ENCODE results near the gene SH3BGRL.

DNA sequence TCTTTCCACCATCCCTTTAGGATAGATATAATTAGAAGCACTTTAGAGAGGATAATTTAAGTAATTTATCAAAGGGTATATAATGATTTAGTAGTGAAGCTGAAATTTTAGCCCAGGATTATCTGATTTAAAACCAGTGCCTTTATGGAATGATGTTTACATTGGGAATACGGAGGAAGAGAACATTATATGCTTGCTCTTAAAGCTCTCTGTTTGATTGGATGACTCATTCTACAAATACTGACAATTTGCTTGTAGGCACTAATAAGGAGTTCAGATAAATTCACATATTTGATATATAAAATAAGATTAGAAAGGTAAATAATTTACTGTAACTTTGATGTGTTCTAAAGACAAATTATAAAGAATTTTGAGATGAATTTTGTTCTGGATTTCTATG, 84.7 kb downstream of the SH3BGRL start:
- TF ChIP-seq SIN3A (IDR thresholded peaks at IDR 0.05; ENCODE audit: low read depth) = no peak
- TF ChIP-seq EZH2 (IDR thresholded peaks at IDR 0.05) = no peak
- TF ChIP-seq, protein P1, sequence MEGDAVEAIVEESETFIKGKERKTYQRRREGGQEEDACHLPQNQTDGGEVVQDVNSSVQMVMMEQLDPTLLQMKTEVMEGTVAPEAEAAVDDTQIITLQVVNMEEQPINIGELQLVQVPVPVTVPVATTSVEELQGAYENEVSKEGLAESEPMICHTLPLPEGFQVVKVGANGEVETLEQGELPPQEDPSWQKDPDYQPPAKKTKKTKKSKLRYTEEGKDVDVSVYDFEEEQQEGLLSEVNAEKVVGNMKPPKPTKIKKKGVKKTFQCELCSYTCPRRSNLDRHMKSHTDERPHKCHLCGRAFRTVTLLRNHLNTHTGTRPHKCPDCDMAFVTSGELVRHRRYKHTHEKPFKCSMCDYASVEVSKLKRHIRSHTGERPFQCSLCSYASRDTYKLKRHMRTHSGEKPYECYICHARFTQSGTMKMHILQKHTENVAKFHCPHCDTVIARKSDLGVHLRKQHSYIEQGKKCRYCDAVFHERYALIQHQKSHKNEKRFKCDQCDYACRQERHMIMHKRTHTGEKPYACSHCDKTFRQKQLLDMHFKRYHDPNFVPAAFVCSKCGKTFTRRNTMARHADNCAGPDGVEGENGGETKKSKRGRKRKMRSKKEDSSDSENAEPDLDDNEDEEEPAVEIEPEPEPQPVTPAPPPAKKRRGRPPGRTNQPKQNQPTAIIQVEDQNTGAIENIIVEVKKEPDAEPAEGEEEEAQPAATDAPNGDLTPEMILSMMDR (IDR thresholded peaks at IDR 0.05 in 2 of 3, conservative IDR thresholded peaks at IDR 0.05 in 1 of 3; ENCODE audit: borderline replicate concordance in 1 of 3, insufficient read depth in 1 of 3, low read depth in 2 of 3, low read length in 2 of 3) = no peak
- TF ChIP-seq YY1 (IDR thresholded peaks at IDR 0.05; ENCODE audit: extremely low read depth, insufficient replicate concordance, low read depth, low read length) = no peak
- TF ChIP-seq POLR2AphosphoS5 (IDR thresholded peaks at IDR 0.05; ENCODE audit: low read depth, low read length) = no peak
- TF ChIP-seq SP1 (IDR thresholded peaks at IDR 0.05; ENCODE audit: low read depth) = no peak
- TF ChIP-seq SRF (IDR thresholded peaks at IDR 0.05; ENCODE audit: low read depth) = no peak
- no peak for TF ChIP-seq EGR1 (IDR thresholded peaks at IDR 0.05; ENCODE audit: low read depth)
- TF ChIP-seq CEBPB (IDR thresholded peaks at IDR 0.05; ENCODE audit: low read depth) = no peak
